NCI-H2227 treated with DMSO at 0.1 percent for 48 hours (cell line): Measurements from ENCODE around the gene ZNF550.

Experiments used
- DNase-seq: peaks from one replicate; lab custom pipeline; 2025; lab: John Stamatoyannopoulos, UW

Gene ZNF550

GRCh38 chr19:57559404-57560025 lies at the start of gene ZNF550:
Gene ZNF550, minus strand, starts transcription at chr19:57559863. Its CDS starts 181 bp downstream, at chr19:57559682.
- DNase-seq: peak; percentile 97

GRCh38 chr19:57606931-57607330 lies 47.3 kb upstream of the ZNF550 start:
- no peak for DNase-seq

GRCh38 chr19:57599761-57600383 lies 40.2 kb upstream of the ZNF550 start, which contains the start of gene ZNF530:
Gene ZNF530, plus strand, starts transcription at chr19:57599885. Its CDS starts 4,461 bp downstream, at chr19:57604346.
- DNase-seq: peak; percentile 95

- DNase-seq: no peak
Measured at GRCh38 chr19:57599377-57599760, 39.7 kb upstream of the ZNF550 start.

GRCh38 chr19:57587529-57587928 lies 27.9 kb upstream of the ZNF550 start:
- DNase-seq: no peak

- peak; percentile 88 for DNase-seq
Measured at GRCh38 chr19:57583521-57584416, 24.1 kb upstream of the ZNF550 start, which contains the start of gene ZIK1. Gene ZIK1, plus strand, starts transcription at chr19:57584145. Its CDS starts 212 bp downstream, at chr19:57584357.

- no peak for DNase-seq
Measured at GRCh38 chr19:57583104-57583520, 23.4 kb upstream of the ZNF550 start.

- peak; percentile 100 for DNase-seq
Measured at GRCh38 chr19:57578487-57579205, 19.0 kb upstream of the ZNF550 start, which contains the start of gene ZNF416. Gene ZNF416, minus strand, starts transcription at chr19:57578911. Its CDS starts 207 bp downstream, at chr19:57578704.

GRCh38 chr19:57576661-57577060 lies 17.0 kb upstream of the ZNF550 start:
- DNase-seq: no peak

- no peak for DNase-seq
Measured at GRCh38 chr19:57572415-57572947, 12.8 kb upstream of the ZNF550 start.

- no peak for DNase-seq
Measured at GRCh38 chr19:57570707-57571106, 11.0 kb upstream of the ZNF550 start.

- no peak for DNase-seq
Measured at GRCh38 chr19:57566396-57567265, 7.0 kb upstream of the ZNF550 start.

- no peak for DNase-seq
Measured at GRCh38 chr19:57563547-57563946, 3.9 kb upstream of the ZNF550 start.

GRCh38 chr19:57560049-57560491 lies 407 bp upstream of the ZNF550 start:
- no peak for DNase-seq

- DNase-seq: no peak
Measured at GRCh38 chr19:57559008-57559403, 657 bp downstream of the ZNF550 start.

GRCh38 chr19:57558525-57558924 lies 1.1 kb downstream of the ZNF550 start:
- no peak for DNase-seq

GRCh38 chr19:57557659-57558058 lies 2.0 kb downstream of the ZNF550 start:
- no peak for DNase-seq

GRCh38 chr19:57552432-57552831 lies 7.2 kb downstream of the ZNF550 start:
- no peak for DNase-seq

- DNase-seq: no peak
Measured at GRCh38 chr19:57546513-57546912, 13.2 kb downstream of the ZNF550 start.

GRCh38 chr19:57537953-57538547 lies 21.6 kb downstream of the ZNF550 start:
- DNase-seq: no peak
